NCI-H526 treated with DMSO at 0.1 percent for 48 hours (cell line): ENCODE results near the gene ANKRD65.
"Not testable (repeated sequence)": the region's sequence is repeated elsewhere in the genome, so short reads cannot be mapped to it uniquely, and the experiment has no call there.

Experiments
- DNase-seq: peaks from one replicate; lab custom pipeline; 2025; lab: John Stamatoyannopoulos, UW

ANKRD65 gene

GRCh38 chr1:1415751-1416150 lies 5.3 kb downstream of the ANKRD65 start:
- no peak for DNase-seq

- DNase-seq = not testable (repeated sequence)
Observed at GRCh38 chr1:1412311-1412902, 8.7 kb downstream of the ANKRD65 start.

GRCh38 chr1:1411626-1412025 lies 9.4 kb downstream of the ANKRD65 start:
- DNase-seq = no peak

GRCh38 chr1:1410238-1410637 lies 10.8 kb downstream of the ANKRD65 start:
- not testable (repeated sequence) for DNase-seq

- DNase-seq = no peak
Observed at GRCh38 chr1:1407636-1408318, 13.3 kb downstream of the ANKRD65 start.

- peak; percentile 78 for DNase-seq
Observed at GRCh38 chr1:1406821-1407635, 14.0 kb downstream of the ANKRD65 start, which contains the start of gene MRPL20. Gene MRPL20 (minus strand): TSS chr1:1407293. CDS start chr1:1407217, 76 bp downstream.

GRCh38 chr1:1406101-1406820 lies 14.8 kb downstream of the ANKRD65 start:
- DNase-seq = no peak

- DNase-seq = no peak
Observed at GRCh38 chr1:1403653-1404052, 17.4 kb downstream of the ANKRD65 start.

- not testable (repeated sequence) for DNase-seq
Observed at GRCh38 chr1:1402901-1403392, 18.1 kb downstream of the ANKRD65 start.

GRCh38 chr1:1402072-1402900 lies 18.8 kb downstream of the ANKRD65 start:
- DNase-seq = no peak

GRCh38 chr1:1401457-1402010 lies 19.5 kb downstream of the ANKRD65 start:
- no peak for DNase-seq

- no peak for DNase-seq
Observed at GRCh38 chr1:1400576-1401456, 20.3 kb downstream of the ANKRD65 start.

- no peak for DNase-seq
Observed at GRCh38 chr1:1399872-1400575, 21.1 kb downstream of the ANKRD65 start.

- peak; percentile 90 for DNase-seq
Observed at GRCh38 chr1:1399187-1399871, 21.7 kb downstream of the ANKRD65 start, which contains the start of gene CCNL2. Gene CCNL2 (minus strand): TSS chr1:1399335. CDS start chr1:1399306, 29 bp downstream.

- DNase-seq = no peak
Observed at GRCh38 chr1:1398677-1399186, 22.3 kb downstream of the ANKRD65 start.

- no peak for DNase-seq
Observed at GRCh38 chr1:1397839-1398523, 23.1 kb downstream of the ANKRD65 start.

GRCh38 chr1:1395166-1395565 lies 25.9 kb downstream of the ANKRD65 start:
- no peak for DNase-seq

- DNase-seq = no peak
Observed at GRCh38 chr1:1394116-1394515, 27.0 kb downstream of the ANKRD65 start.
